GM12875 (cell line): ENCODE results near the gene REG1B.
A peak's percentile ranks its signal among the peaks of the same experiment; 100 is the strongest.

Source experiments
- H3K4me3 ChIP-seq: one replicate; pipeline ENCODE4 v1.5.1; 2011; ENCODE audit warnings: low read depth, low read length, control low read depth
- CTCF ChIP-seq: IDR thresholded peaks from 2 replicates; pipeline ENCODE4 v1.5.1; 2011; ENCODE audit warnings: low read depth, mild to moderate bottlenecking, control low read depth, inconsistent platforms, low read length, moderate library complexity, borderline replicate concordance; ENCODE audit not compliant: insufficient read depth

The REG1B gene

GRCh38 chr2:79041032-79041448 is 46.8 kb downstream of the REG1B start:
- H3K4me3 ChIP-seq, result no peak overlapping the region
- TF ChIP-seq CTCF, result peak; percentile 19; the same call in 1 of the 2 replicates

- no peak overlapping the region for H3K4me3 ChIP-seq
- no peak for TF ChIP-seq CTCF
Observed at GRCh38 chr2:79039944-79040343, 47.8 kb downstream of the REG1B start.
